Stimulated activated effector memory CD8-positive, alpha-beta T cell treated with anti-CD3 and anti-CD28 coated beads, Interleukin-12 subunit alpha, Interleukin-12 subunit beta, amount 100 ng/mL, for 72 hours (primary cell): ENCODE measurements around the gene RASAL1.
"Not testable (repeated sequence)": the region's sequence is repeated elsewhere in the genome, so short reads cannot be mapped to it uniquely, and the experiment has no call there.

Experiments
- ATAC-seq: fragments of 150-1000 bp; cut with Tn5 transposase; 2 replicates; pipeline ENCODE4 v1.10.0; 2021
- DNase-seq, 2 donors: peaks; one replicate each; pipeline ENCODE4 v3.0.0; 2021 to 2022; ENCODE audit warnings: low spot score in 2 of 2
- H3K27ac Mint-ChIP-seq: one replicate; pipeline ENCODE4 v1.8.0; 2022; ENCODE audit warnings: mild to moderate bottlenecking, mixed read lengths
- H3K36me3 Mint-ChIP-seq: one replicate; pipeline ENCODE4 v1.8.0; 2022; ENCODE audit warnings: mild to moderate bottlenecking, mixed read lengths
- H3K4me1 Mint-ChIP-seq: one replicate; pipeline ENCODE4 v1.8.0; 2022; ENCODE audit warnings: mixed read lengths
- H3K4me3 Mint-ChIP-seq: one replicate; pipeline ENCODE4 v1.8.0; 2022; ENCODE audit warnings: mild to moderate bottlenecking, mixed read lengths
- H3K9me3 Mint-ChIP-seq: one replicate; pipeline ENCODE4 v1.8.0; 2022; ENCODE audit warnings: mixed read lengths

The RASAL1 gene

DNA sequence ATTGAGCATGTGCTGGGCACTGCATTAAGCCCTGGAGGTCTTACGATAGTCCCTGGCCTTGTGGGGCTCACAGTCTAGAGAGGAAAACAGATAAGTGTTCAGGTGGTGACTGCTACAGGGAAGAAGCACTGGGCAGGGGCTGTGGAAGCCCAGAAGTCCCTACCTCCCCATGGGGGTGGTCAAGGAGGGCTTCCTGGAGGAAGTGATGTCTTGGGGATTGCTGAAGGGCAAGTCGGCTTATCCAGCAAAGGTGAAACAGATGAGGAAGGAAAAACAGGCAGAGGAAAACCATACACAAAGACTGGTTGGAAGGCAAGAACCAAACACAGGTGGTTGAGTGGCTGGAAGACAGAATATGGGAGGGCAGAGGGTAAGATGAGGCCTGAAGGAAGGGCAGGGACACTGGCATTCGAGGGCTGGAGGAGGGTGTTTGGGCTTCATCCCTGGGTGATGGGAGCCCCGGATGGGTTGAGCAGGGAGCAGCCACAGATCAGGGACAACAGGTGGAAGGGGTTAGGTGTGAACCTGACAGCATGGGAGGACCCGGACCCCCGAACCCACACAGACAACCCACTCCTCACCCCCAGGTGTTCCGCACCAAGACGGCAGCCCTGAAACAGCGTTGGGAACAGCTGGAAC is 16.8 kb upstream of the RASAL1 start:
- Mint-ChIP-seq H3K9me3 (no peaks in the 10 kb centered on the region), H3K4me1 (peaks cover 23% of the 10 kb centered on the region), H3K27ac (peak overlapping the region; percentile 73), H3K4me3 (peak overlapping the region; percentile 75), H3K36me3 (peaks cover 6% of the 10 kb centered on the region)
- no peak for ATAC-seq
- no peak for DNase-seq

DNA sequence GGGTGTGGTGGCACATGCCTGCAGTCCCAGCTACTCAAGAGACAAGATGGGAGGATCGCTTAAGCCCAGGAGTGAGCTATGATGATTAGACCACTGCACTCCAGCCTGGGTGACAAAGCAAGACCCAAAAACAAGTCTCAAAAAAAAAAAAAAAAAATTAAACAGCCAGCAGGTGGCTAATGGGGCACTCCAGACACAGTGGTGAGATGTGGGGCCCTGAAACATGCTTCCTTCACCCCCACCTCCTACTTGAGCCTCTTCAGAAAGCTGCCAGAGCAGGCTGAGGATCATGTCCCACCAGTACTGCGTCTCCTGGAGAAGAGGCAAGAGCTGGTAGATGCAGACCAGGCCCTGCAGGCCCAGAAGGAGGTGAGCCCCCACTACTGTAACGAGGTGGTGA is 16.1 kb upstream of the RASAL1 start:
- Mint-ChIP-seq H3K4me1 (peaks cover 17% of the 10 kb centered on the region), H3K4me3 (peak overlapping the region; percentile 75), H3K27ac (peak overlapping the region; percentile 73), H3K9me3 (no peaks in the 10 kb centered on the region), H3K36me3 (no peaks in the 10 kb centered on the region)
- no peak for ATAC-seq
- DNase-seq: no peak

DNA sequence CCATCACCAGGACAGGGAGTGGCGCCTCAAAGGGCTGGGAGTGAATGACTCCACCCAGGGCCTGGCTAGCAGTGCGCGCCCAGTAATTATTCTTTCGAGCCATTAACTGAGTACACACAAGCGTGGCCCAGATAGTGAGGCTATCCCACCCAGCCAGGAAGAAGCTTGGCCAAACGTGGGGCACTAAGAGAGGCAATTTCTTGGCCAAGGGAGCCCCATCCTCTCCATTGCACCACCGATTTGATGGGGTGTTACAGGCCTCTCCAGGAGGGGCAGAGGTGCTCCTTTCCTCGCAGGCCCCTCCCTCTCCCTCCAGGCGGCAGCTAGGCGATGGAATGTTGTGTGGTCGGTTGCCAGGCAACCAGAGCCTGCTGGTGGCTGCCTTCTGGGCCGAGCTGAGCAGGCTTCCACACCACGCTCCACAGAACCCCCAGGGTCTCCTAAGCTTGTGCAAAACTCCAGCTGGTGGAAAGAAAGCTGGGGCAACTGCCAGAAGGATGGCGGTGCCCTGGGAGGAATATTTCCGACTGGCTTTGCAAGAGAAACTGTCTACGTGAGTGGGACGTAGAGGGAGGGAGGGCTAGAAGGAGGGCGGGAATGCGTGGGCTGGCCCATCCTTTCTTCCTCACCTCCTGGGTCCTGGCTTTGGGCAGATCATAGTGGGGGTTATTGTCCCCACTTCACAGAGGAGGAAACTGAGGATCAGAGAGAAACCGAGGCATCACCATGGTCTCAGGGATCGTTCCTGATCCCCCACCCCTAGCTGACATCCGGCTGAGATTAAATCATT is 14.0 kb upstream of the RASAL1 start, which contains the start of gene CFAP73:
Gene CFAP73 (plus strand): TSS at position 364 of the 790 bp plus-strand sequence. CDS start 134 bp downstream, at position 498.
- ATAC-seq (no peak), DNase-seq (no peak)
- Mint-ChIP-seq H3K9me3 (no peaks in the 10 kb centered on the region), H3K27ac (no peak within 1 kb of the TSS), H3K4me1 (peaks cover 17% of the 10 kb centered on the region), H3K4me3 (no peak within 1 kb of the TSS), H3K36me3 (no peaks in the 10 kb centered on the region)

DNA sequence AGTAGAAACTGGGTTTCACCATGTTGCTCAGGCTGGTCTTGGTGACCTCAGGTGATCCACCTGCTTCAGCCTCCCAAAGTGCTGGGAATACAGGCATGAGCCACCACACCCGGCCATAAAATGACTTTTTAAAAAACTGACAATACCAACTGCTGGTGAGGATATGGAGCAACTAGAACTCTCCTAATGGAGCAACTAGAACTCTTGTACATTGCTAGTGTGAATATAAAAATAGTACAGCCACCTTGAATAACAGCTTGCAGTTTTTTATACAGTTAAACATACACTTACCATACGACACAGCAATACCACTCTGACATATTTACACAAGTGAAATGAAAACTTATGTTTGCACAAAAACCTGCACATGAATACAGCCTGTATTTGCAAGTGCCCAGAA is 11.4 kb upstream of the RASAL1 start:
- Mint-ChIP-seq H3K27ac (no peak overlapping the region), H3K36me3 (no peaks in the 10 kb centered on the region), H3K4me3 (no peak overlapping the region)

DNA sequence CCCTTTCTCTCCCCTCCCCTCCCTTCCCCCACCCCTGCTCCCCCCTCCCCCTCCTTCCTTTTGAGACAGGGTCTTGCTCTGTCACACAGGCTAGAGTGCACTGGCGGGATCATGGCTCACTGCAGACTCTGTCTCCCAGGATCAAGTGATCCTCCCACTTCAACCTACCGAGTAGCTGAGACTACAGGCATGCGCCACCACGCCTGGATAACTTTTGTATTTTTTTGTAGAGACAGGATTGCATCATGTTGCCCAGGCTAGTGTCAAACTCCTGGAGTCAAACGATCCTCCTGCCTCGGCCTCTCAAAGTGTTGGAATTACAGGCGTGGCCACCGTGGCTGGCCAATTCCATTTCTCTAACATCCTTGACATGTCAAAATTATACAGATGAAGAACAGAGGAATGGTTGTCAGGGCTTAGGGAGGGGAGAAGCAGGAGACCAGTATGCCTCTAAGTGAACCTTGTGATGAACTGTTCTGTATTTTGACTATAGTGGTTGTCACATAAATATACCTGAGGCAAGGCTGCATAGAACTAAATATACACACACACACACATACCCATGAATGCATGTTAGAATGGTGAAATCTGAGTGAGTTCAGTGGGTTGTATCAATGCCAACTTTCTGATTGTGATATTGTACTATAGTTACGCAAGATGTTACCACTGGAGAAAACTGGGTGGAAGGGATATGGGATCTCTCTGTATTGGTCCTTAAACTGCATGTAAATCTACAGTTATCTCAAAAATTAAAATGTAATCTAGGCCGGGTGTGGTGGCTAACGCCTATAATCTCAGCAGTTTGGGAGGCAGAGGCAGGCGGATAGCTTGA is 10.4 kb upstream of the RASAL1 start:
- no peak overlapping the region for H3K4me3 Mint-ChIP-seq
- H3K36me3 Mint-ChIP-seq: no peaks in the 10 kb centered on the region
- DNase-seq (no peak), ATAC-seq (no peak)
- no peaks in the 10 kb centered on the region for H3K4me1 Mint-ChIP-seq
- H3K9me3 Mint-ChIP-seq: no peaks in the 10 kb centered on the region
- H3K27ac Mint-ChIP-seq: no peak overlapping the region

More for the DNA sequence above, 11.4 kb upstream of the RASAL1 start:
- Mint-ChIP-seq H3K4me1 (peaks cover 3% of the 10 kb centered on the region), H3K9me3 (no peaks in the 10 kb centered on the region)
- ATAC-seq (no peak), DNase-seq (no peak)

DNA sequence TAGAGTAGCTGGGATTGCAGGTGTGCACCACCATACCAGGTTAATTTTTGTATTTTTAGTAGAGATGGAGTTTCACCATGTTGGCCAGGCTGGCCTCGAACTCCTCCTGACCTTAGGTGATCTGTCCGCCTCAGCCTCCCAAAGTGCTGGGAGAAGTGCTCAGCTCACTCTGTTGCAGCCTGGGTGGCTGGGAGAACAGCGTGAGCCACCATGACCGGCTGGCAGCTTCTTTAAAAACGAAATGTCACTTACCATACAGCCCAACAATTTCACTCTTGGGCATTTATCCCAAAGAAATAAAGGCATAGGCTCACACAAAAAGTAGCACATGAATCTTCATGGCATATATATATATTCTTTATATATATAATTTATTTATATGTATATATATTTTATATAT is 9.2 kb upstream of the RASAL1 start:
- H3K36me3 Mint-ChIP-seq: no peaks in the 10 kb centered on the region
- no peak overlapping the region for H3K4me3 Mint-ChIP-seq
- DNase-seq (no peak), ATAC-seq (no peak)
- no peaks in the 10 kb centered on the region for H3K9me3 Mint-ChIP-seq
- no peaks in the 10 kb centered on the region for H3K4me1 Mint-ChIP-seq
- no peak overlapping the region for H3K27ac Mint-ChIP-seq

DNA sequence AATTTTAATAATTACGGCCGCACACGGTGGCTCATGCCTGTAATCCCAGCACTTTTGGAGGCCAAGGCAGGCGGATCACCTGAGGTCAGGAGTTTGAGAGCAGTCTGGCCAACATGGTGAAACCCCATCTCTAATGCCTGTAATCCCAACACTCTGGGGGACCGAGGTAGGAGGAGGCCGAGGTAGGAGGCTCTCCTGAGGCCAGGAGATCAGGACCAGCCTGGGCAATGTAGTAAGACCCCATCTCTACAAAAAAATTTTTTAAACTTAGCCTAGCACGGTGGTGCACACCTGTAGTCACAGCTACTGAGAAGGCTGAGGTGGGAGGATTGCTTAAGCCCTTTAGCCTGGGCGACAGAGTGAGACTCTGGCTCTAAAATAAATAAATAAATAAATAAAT is 8.4 kb upstream of the RASAL1 start:
- Mint-ChIP-seq H3K4me3 (no peak overlapping the region), H3K27ac (no peak overlapping the region), H3K36me3 (no peaks in the 10 kb centered on the region), H3K9me3 (no peaks in the 10 kb centered on the region), H3K4me1 (no peaks in the 10 kb centered on the region)
- no peak for ATAC-seq
- DNase-seq: no peak

DNA sequence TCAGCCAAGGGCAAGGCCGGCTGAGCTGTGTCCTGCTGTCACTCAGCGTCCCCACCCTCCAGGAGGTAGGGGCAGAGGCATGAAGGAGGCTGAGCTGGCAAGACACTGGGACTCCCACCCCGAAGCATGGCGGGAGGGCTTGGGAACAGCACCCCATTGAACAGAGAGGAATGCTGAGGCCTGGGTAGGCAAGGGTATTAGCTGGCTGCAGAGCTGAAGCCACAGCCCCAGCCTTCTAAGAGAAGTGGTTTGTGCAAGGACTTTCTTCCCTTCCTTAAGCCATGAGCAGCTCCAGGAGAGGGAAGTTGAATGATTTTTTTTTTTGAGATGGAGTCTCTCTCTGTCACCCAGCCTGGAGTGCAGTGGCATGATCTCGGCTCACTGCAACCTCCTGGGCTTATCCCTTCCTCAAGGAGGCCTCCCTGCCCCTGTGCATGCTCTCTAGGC is 7.3 kb upstream of the RASAL1 start:
- DNase-seq (no peak), ATAC-seq (no peak)
- no peaks in the 10 kb centered on the region for H3K4me1 Mint-ChIP-seq
- H3K4me3 Mint-ChIP-seq: no peak overlapping the region
- H3K27ac Mint-ChIP-seq: no peak overlapping the region
- H3K36me3 Mint-ChIP-seq: no peaks in the 10 kb centered on the region
- no peaks in the 10 kb centered on the region for H3K9me3 Mint-ChIP-seq

DNA sequence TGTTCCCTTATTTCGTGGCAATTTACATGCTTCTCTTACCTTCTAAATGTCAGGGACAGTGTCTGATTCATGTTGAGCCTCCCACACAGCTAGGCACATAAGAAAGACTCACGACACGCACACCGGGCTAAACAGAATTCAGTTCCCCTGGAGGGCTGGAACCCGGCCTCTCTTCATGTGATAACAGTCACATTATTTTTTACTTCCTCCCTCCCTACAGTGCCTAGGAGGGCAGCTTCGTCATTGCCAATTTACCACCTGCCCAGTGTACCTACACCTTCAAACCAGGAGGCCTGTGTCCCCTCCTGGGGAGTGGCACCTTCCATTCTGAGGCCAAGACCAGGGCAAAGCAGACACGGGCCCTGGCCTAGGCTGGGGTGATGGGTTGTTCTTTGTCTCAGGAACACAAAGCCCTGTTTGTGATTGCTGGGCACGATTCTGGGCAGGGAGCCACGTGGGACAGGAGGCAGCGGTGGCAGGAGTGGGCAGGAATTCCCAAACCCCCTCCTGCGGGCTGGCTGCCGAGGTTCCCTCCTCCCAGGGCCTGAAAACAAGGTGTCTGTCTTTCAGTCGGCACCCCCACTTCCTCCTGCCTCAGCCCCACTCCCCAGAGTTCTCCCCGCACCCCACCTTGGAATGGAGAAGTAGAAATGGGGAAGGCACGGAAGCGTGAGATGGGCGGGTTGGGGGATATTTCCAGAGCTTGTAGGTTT is 6.8 kb upstream of the RASAL1 start:
- H3K4me3 Mint-ChIP-seq: no peak overlapping the region
- H3K36me3 Mint-ChIP-seq: no peaks in the 10 kb centered on the region
- H3K27ac Mint-ChIP-seq: peak overlapping the region; percentile 65

DNA sequence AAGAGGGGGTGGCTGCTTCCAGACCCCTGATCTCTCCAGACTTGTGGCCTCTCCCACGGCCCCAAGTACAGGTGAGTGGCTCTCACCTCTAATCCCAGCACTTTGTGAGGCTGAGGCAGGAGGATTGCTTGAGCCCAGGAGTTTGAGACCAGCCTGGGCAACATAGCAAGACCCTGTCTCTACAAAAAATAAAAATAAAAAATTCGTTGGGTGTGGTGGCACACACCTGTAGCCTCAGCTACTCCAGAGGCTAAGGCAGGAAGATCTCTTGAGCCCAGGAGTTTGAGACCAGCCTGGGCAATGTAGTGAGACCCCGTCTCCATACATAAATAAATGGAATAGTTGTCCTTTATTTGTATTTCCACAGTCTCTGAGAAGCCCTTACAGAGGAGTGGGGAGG is 6.2 kb upstream of the RASAL1 start:
- H3K9me3 Mint-ChIP-seq, H3K36me3 Mint-ChIP-seq, DNase-seq, H3K4me3 Mint-ChIP-seq, H3K4me1 Mint-ChIP-seq, ATAC-seq: not testable (repeated sequence)
- peak overlapping the region; percentile 65 for H3K27ac Mint-ChIP-seq

More for the DNA sequence above, 6.8 kb upstream of the RASAL1 start:
- DNase-seq: no peak
- peak; percentile 78 for ATAC-seq
- no peaks in the 10 kb centered on the region for H3K4me1 Mint-ChIP-seq
- no peaks in the 10 kb centered on the region for H3K9me3 Mint-ChIP-seq

DNA sequence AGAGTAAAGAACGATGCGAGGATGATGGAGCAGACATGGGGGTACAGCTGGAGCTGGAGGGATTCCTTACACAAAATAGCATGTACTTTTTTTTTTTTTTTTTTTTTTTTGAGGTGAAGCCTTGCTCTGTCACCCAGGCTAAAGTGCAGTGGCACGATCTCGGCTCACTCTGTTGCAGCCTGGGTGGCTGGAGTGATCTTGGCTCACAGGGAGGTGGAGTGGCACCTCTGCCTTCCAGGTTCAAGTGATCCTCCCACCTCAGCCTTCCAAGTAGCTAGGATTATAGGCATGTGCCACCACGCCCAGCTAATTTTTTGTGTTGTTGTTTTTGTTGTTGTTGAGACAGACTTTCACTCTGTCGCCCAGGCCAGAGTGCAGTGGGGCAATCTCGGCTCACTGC is 5.1 kb upstream of the RASAL1 start:
- Mint-ChIP-seq H3K4me1 (peaks cover 12% of the 10 kb centered on the region), H3K9me3 (no peaks in the 10 kb centered on the region), H3K27ac (no peak overlapping the region), H3K4me3 (no peak overlapping the region), H3K36me3 (no peaks in the 10 kb centered on the region)
- ATAC-seq: no peak
- DNase-seq: no peak

DNA sequence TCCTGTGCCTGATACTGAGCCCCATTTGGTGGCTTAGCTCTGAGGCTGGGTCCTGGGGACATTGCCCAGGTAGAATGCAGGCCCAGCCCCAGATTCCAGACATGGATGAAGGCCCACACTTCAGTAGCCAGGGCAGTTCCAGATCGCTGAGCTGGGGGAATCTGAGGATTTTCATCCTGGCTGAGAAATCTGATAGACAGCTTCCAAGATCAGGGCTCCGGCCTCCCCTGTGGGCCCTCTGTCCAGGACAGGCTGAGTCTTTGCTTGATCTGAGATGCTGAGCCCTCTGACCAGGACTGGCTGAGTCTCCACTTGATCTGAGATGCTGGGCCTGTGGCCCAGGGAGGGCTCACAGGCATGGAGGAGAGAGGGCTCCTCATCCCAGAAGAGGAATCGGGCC is 3.3 kb upstream of the RASAL1 start:
- Mint-ChIP-seq H3K4me1 (peaks cover 18% of the 10 kb centered on the region), H3K36me3 (no peaks in the 10 kb centered on the region), H3K9me3 (no peaks in the 10 kb centered on the region), H3K27ac (no peak overlapping the region), H3K4me3 (no peak overlapping the region)
- no peak for DNase-seq
- ATAC-seq: no peak

DNA sequence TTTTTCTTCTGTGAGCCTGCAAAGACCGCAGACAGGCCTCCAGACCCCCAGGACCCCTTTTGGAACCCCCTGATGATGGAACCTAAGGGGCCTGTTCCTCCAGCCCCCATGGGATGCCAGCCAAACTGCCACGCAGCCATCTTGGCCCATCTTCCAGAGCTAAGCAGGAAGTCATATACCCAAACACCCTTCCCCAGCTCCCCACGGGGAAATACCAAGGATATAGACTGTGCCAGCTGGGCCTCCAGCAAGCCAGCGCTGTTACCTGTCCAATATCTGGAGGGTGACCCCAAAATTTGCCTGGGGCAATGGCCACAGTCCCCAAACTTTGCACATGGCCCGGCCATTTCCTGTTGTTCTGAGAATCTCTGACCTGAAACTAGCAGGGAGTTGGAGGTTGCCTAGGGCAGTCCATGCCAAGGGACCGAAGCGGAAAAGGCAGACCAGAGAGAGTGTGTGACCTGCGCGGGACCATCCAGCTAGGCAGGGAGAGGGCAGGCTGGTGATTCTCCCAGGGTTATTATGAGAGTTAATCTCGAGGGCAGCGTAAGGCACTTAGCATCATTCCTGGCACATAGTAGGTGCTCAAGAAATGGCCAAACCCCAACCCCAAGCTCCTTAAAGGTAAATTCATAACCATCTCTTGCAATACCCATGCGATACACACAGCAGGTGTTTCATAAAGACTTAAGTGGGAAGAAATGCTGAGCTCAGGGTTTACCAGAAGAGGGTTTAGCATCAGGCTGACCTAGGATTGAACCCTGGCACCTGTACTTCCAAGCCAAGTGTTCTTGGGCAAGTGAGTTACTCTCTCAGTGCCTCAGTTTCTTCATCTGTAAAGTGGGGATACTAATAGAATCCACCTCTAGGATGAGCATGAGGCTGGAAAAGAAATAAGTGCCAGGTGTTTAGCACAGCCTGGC is 2.6 kb upstream of the RASAL1 start:
- ATAC-seq (no peak), DNase-seq (no peak)
- H3K4me1 Mint-ChIP-seq: peaks cover 18% of the 10 kb centered on the region
- H3K27ac Mint-ChIP-seq: no peak overlapping the region
- H3K36me3 Mint-ChIP-seq: no peaks in the 10 kb centered on the region
- no peak overlapping the region for H3K4me3 Mint-ChIP-seq
- no peaks in the 10 kb centered on the region for H3K9me3 Mint-ChIP-seq

DNA sequence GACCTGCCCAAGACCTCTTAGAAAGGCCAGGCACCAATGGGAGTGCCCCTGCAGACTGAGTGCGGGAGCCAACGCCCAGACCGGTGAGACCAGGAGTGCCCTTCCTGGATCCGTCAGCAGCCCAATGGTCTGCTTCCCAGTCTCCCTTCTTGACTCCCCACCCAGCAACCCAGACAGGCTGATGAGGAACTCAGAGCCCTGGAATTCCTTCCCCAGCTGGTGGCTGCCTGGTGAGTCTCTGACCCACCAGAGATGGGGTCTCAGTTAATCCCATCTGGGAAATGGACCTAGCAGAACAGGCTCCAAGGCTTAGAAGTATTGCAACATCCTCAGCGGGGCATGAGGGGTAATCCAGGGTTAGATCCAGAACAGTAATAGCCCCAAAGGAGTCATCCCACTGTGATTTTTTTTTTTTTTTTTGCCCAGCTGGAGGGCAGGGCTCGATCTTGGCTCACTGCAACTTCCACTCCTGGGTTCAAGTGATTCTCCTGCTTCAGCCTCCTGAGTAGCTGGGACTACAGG is 1.5 kb upstream of the RASAL1 start:
- ATAC-seq (no peak), DNase-seq (no peak)
- Mint-ChIP-seq H3K36me3 (no peaks in the 10 kb centered on the region), H3K4me3 (peak overlapping the region; percentile 82), H3K9me3 (no peaks in the 10 kb centered on the region), H3K27ac (no peak overlapping the region), H3K4me1 (peaks cover 18% of the 10 kb centered on the region)
